OCI-LY7 (cell line): ENCODE data around the gene PDE2A. TPM values are rescaled to one million over a fixed set of nuclear protein-coding genes. Genes with fewer than 3 reads are reported as not detected.

Source experiments
- BruUV-seq: library from RNA; stranded (reverse); fragments of 400-500 nt; replicated peaks from 2 replicates; lab custom pipeline; 2021; lab: Mats Ljungman, UMichigan
- CTCF ChIA-PET: fragments of 300-600 bp; sonication (Branson Sonifier 250); formaldehyde crosslinking; loops from one replicate; lab custom pipeline; 2022; ENCODE audit warnings: antibody characterized with exemption; ENCODE audit not compliant: unreplicated experiment; lab: Charles Lee
- POLR2A ChIA-PET: fragments of 300-600 bp; sonication (Branson Sonifier 250); formaldehyde crosslinking; loops from one replicate; lab custom pipeline; 2022; ENCODE audit warnings: antibody characterized with exemption; lab: Charles Lee
- DNase-seq: peaks from one replicate; pipeline ENCODE4 v3.0.0-alpha.2; 2015; ENCODE audit warnings: low spot score
- H2AFZ ChIP-seq: fragments of 200-600 bp; sonication (generic), shearing (Covaris generic); 2 replicates; pipeline ENCODE4 v1.6.1; 2014; ENCODE audit warnings: mild to moderate bottlenecking, antibody characterized with exemption, low read length, moderate library complexity
- H3K27ac ChIP-seq: fragments of 200-600 bp; sonication (generic); 2 replicates; pipeline ENCODE4 v1.5.1; 2014; ENCODE audit warnings: mixed run types, low read depth, mild to moderate bottlenecking, moderate library complexity, low read length, inconsistent platforms; ENCODE audit not compliant: poor library complexity, severe bottlenecking
- H3K36me3 ChIP-seq: fragments of 200-600 bp; sonication (generic); 2 replicates; pipeline ENCODE4 v1.6.1; 2014; ENCODE audit warnings: mild to moderate bottlenecking, antibody characterized with exemption, low read length, moderate library complexity, mixed read lengths; ENCODE audit not compliant: insufficient read depth
- H3K4me1 ChIP-seq: fragments of 200-600 bp; sonication (generic); 2 replicates; pipeline ENCODE4 v1.5.1; 2014; ENCODE audit warnings: mild to moderate bottlenecking, low read length; ENCODE audit not compliant: insufficient read depth, poor library complexity, severe bottlenecking
- H3K4me2 ChIP-seq: fragments of 200-600 bp; sonication (generic); 2 replicates; pipeline ENCODE4 v1.6.1; 2014; ENCODE audit warnings: mild to moderate bottlenecking, low read length
- H3K4me3 ChIP-seq: fragments of 200-600 bp; sonication (generic); 2 replicates; pipeline ENCODE4 v1.5.1; 2014; ENCODE audit warnings: mild to moderate bottlenecking, low read depth, low read length; ENCODE audit not compliant: poor library complexity, severe bottlenecking
- H3K79me2 ChIP-seq: fragments of 200-600 bp; sonication (generic); 2 replicates; pipeline ENCODE4 v1.6.1; 2016; ENCODE audit warnings: low read depth, mild to moderate bottlenecking, low read length, moderate library complexity, mixed read lengths; ENCODE audit not compliant: insufficient read depth
- H3K9me2 ChIP-seq: fragments of 200-600 bp; sonication (generic); 2 replicates; pipeline ENCODE4 v1.6.1; 2016; ENCODE audit warnings: mild to moderate bottlenecking, low read length, mixed read lengths; ENCODE audit not compliant: insufficient read depth
- H3K9me3 ChIP-seq: fragments of 200-600 bp; sonication (generic); 2 replicates; pipeline ENCODE4 v1.6.1; 2014; ENCODE audit warnings: mild to moderate bottlenecking, mixed run types, low read length, mixed read lengths
- H4K20me1 ChIP-seq: fragments of 200-600 bp; sonication (generic); 2 replicates; pipeline ENCODE4 v1.6.1; 2014; ENCODE audit warnings: mild to moderate bottlenecking, antibody characterized with exemption, low read length, moderate library complexity, mixed read lengths; ENCODE audit not compliant: insufficient read depth
- CTCF ChIP-seq: fragments of 200-600 bp; sonication (generic); conservative IDR thresholded peaks from 2 replicates; pipeline ENCODE4 v1.5.1; 2014; ENCODE audit warnings: mild to moderate bottlenecking, antibody characterized with exemption, low read length, moderate library complexity, mixed read lengths
- EZH2phosphoT487 ChIP-seq: fragments of 200-600 bp; sonication (generic); IDR thresholded peaks from 2 replicates; pipeline ENCODE4 v1.6.1; 2018; ENCODE audit warnings: low read depth, borderline replicate concordance, mild to moderate bottlenecking, mixed run types, antibody characterized with exemption, low read length, moderate library complexity, mixed read lengths
- intact Hi-C: fragments of 100-400 bp; cut with micrococcal nuclease; formaldehyde crosslinking; loops from one replicate; pipeline ENCODE4 v1.10.0; 2022; ENCODE audit not compliant: unreplicated experiment
- total RNA-seq, 2 experiments: library from RNA; depleted of rRNA in 1 of 2; stranded (reverse); fragments of >200 nt in 1 of 2; shearing (Covaris generic) in 1 of 2; gene quantifications; 2 replicates each; pipeline ENCODE4 v1.2.3, GENCODE V29; 2014 to 2022

PDE2A gene
- total RNA-seq, 2 experiments from 2014 or later, result 0.68 TPM; not detected in 1

- Histone ChIP-seq H4K20me1 (no peaks in the 10 kb centered on the region), H3K9me3 (no peaks in the 10 kb centered on the region), H3K9me2 (no peaks in the 10 kb centered on the region), H3K4me2 (no peak overlapping the region), H3K4me1 (no peaks in the 10 kb centered on the region), H3K36me3 (peaks cover 85% of the 10 kb centered on the region), H2AFZ (no peak overlapping the region), H3K79me2 (no peaks in the 10 kb centered on the region), H3K4me3 (no peak overlapping the region), H3K27ac (no peak overlapping the region)
- POLR2A ChIA-PET, result no interaction called here
- TF ChIP-seq CTCF (no peak), EZH2phosphoT487 (no peak)
- no peak for DNase-seq
- intact Hi-C loops, result no loop called here
- BruUV-seq, result no TSS peak
- CTCF ChIA-PET, result no interaction called here
These were observed 31.5 kb upstream of the PDE2A start for GRCh38 chr11:72705442-72706365.

GRCh38 chr11:72704783-72705265 lies 30.6 kb upstream of the PDE2A start:
- peaks cover 83% of the 10 kb centered on the region for H3K36me3 ChIP-seq
- no peaks in the 10 kb centered on the region for H3K4me1 ChIP-seq
- intact Hi-C loops, result no loop called here
- no peaks in the 10 kb centered on the region for H4K20me1 ChIP-seq
- H2AFZ ChIP-seq, result no peak overlapping the region
- H3K27ac ChIP-seq, result no peak overlapping the region
- POLR2A ChIA-PET, result no interaction called here
- H3K4me2 ChIP-seq, result no peak overlapping the region
- BruUV-seq, result no TSS peak
- no peak overlapping the region for H3K4me3 ChIP-seq
- no peak for DNase-seq
- TF ChIP-seq EZH2phosphoT487 (no peak), CTCF (no peak)
- H3K9me2 ChIP-seq, result no peaks in the 10 kb centered on the region
- no peaks in the 10 kb centered on the region for H3K9me3 ChIP-seq
- CTCF ChIA-PET, result no interaction called here
- no peaks in the 10 kb centered on the region for H3K79me2 ChIP-seq
